Measurements from ENCODE around the gene MFAP3L.

DNA sequence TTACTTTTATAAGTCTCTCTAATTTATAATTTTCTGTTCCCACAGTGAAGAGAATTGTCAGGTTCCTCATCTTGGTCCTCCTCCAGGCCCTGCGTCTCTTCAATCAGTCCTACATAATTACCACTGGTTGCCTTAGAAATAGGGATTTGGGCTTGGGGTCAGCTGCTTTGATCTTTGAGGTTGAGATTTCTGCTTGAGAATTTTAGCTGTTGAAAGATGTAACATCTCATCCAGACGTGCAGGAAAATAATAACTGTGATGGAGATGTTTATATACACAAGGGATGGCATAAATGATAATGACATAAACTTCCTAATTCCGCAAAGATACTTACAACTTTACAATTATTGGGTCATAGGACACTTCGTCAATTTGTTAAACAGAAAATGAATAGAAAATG, 33.2 kb upstream of the MFAP3L start:
- TF ChIP-seq POLR2A (IDR thresholded peaks at IDR 0.05) (no peak), CTCF (IDR thresholded peaks at IDR 0.05) (no peak)
